Mucosa of rectum (tissue), 2 donors: ENCODE measurements around the gene SFXN2.

Experiments used
- H3K27ac ChIP-seq, 2 donors: one replicate each; pipeline ENCODE4 v1.7.0; 2013; ENCODE audit warnings: inconsistent platforms in 2 of 2, low read depth in 2 of 2, low read length in 2 of 2
- H3K27me3 ChIP-seq, 2 donors: one replicate each; pipeline ENCODE4 v1.7.0; 2013; ENCODE audit warnings: low read length in 2 of 2; ENCODE audit not compliant: control insufficient read depth in 2 of 2, insufficient read depth in 2 of 2
- H3K36me3 ChIP-seq, 2 donors: one replicate each; pipeline ENCODE4 v1.7.0; 2013; ENCODE audit warnings: low read length in 2 of 2; ENCODE audit not compliant: control insufficient read depth in 2 of 2, insufficient read depth in 2 of 2
- H3K4me1 ChIP-seq, 2 donors: one replicate each; pipeline ENCODE4 v1.7.0; 2013; ENCODE audit warnings: low read length in 2 of 2, mild to moderate bottlenecking in 1 of 2; ENCODE audit not compliant: control insufficient read depth in 2 of 2, insufficient read depth in 2 of 2
- H3K4me3 ChIP-seq, 2 donors: one replicate each; pipeline ENCODE4 v1.7.0; 2013; ENCODE audit warnings: low read length in 2 of 2
- H3K9ac ChIP-seq, 2 donors: one replicate each; pipeline ENCODE4 v1.7.0; 2013; ENCODE audit warnings: low read length in 2 of 2, low read depth in 1 of 2, mild to moderate bottlenecking in 1 of 2
- H3K9me3 ChIP-seq, 2 donors: one replicate each; pipeline ENCODE4 v1.7.0; 2013; ENCODE audit warnings: low read length in 2 of 2; ENCODE audit not compliant: control insufficient read depth in 2 of 2
- donor health status: healthy.
- donor health status: Normal muscosa, but diverticular disease.

SFXN2 gene

DNA sequence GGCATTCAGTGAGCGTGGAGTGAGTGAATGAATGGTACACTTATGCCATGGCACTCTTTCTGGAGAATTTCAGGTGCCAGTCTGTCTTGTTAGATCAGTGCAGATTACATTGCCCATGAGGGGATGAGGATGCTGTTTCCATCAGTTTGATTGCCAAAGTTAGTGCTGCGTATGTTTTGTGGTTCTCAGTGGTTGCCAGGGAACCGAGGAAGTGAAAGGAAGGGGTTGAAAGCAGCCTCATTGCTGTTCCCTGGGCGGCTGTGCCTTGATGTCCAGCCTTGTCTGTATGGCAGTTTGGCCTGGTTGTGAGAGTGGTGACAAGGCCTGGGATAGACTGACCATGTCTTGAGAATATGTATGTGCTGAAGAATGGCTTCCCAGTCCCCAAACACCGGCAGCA, 59.5 kb downstream of the SFXN2 start:
- peaks cover 3 to 20% of the 10 kb centered on the region in 2 donors for H3K4me1 ChIP-seq
- H3K27ac ChIP-seq, result peak overlapping the region; percentile 17 to 44
- no peaks in the 10 kb centered on the region for H3K27me3 ChIP-seq
- H3K9ac ChIP-seq, result no peak overlapping the region
- H3K9me3 ChIP-seq, result no peaks in the 10 kb centered on the region
- peaks cover 0 to 2% of the 10 kb centered on the region in 2 donors for H3K36me3 ChIP-seq
- no peak overlapping the region for H3K4me3 ChIP-seq

DNA sequence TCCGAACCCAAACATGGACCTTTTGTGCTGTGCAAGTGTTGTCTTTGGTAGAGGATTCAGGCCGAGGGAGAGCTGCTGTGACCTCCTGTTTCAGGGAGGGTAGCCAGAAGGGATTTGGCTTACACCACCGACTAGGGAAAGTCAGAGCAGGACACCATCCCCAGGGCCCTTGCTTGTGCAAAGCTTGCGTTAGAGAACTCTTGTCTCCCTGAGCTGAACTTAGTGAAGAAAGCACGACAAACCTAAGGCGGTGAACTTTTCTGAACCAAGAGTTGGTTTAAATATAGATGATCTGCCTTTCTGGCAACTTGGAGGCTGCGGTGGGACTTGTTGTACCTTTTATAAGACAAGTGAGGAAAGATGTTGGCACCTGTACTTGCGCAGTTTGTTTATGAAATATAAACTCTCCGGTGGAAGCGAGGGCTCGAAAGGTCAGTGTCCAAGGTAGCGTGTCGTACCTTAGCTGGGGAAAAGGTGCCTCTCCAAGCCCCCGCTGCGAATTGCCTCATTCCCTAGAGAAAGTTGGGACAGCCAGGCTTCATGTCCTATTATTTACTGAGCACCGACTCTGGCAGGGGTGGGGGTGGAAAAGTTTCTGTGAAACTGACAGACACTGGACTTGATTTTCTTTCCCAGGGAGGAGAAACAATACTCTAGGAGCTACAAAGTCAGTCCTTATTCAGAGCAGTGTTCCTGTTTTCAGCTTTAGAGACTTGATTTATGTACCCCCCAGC, 60.9 kb downstream of the SFXN2 start:
- peaks cover 0 to 2% of the 10 kb centered on the region in 2 donors for H3K36me3 ChIP-seq
- peak overlapping the region; percentile 74 to 75 for H3K27ac ChIP-seq
- no peaks in the 10 kb centered on the region for H3K9me3 ChIP-seq
- H3K4me3 ChIP-seq, result peak overlapping the region; percentile 31 to 59
- H3K9ac ChIP-seq, result peak overlapping the region; percentile 5 to 60
- H3K27me3 ChIP-seq, result no peaks in the 10 kb centered on the region
- peaks cover 3 to 20% of the 10 kb centered on the region in 2 donors for H3K4me1 ChIP-seq

DNA sequence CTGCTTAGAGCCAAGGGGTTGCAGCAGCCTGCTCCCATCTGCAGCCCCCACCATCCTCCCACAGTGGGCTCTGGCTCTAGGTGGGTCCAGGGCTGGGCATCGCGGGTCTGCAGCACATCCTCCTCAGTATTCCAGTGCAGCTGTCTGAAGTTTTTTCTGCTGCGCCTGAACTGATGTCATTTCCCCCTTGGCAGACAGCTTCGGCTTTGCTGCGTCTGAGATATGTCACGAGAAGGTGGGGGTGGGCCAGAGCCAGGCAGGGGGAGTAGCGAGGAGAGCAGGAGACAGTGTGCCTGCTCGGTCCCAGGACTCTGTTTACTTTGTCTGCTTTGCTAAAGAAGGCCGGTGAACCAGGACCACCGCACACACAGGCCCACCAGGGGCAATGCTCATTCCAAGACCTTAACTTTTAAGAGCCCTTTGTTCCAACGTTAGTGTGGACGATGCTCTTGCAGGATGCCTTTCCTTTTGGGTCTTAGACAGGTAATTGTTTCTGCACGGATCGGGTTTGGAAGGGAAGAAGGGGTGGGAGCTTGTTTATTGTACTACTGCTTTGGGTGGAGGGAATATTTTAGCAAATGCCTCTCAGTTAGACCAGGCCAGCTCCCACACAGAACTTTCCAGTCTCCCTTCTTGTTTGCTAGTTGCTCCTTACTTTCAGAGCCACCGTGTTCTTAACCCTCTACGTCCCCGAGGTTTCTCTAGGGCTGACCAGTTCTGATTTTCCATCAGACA, 61.7 kb downstream of the SFXN2 start:
- no peaks in the 10 kb centered on the region for H3K27me3 ChIP-seq
- H3K4me1 ChIP-seq, result peaks cover 6 to 20% of the 10 kb centered on the region in 2 donors

GRCh38 chr10:102776779-102777456, 62.5 kb downstream of the SFXN2 start:
- Histone ChIP-seq H3K9me3 (no peaks in the 10 kb centered on the region), H3K36me3 (peaks cover 0 to 6% of the 10 kb centered on the region in 2 donors), H3K27me3 (no peaks in the 10 kb centered on the region), H3K4me3 (peak overlapping the region; percentile 31 to 59), H3K9ac (peak overlapping the region in 1 of 2 donors; percentile 3), H3K27ac (peak overlapping the region; percentile 74 to 75), H3K4me1 (peaks cover 14 to 20% of the 10 kb centered on the region in 2 donors)

More for the DNA sequence above, 61.7 kb downstream of the SFXN2 start:
- H3K9ac ChIP-seq, result peak overlapping the region; percentile 44 to 60
- H3K9me3 ChIP-seq, result no peaks in the 10 kb centered on the region
- H3K27ac ChIP-seq, result peak overlapping the region; percentile 74 to 75
- peak overlapping the region; percentile 31 to 59 for H3K4me3 ChIP-seq
- H3K36me3 ChIP-seq, result peaks cover 0 to 6% of the 10 kb centered on the region in 2 donors

- H3K27me3 ChIP-seq, result no peaks in the 10 kb centered on the region
- no peak overlapping the region for H3K9ac ChIP-seq
- peaks cover 19 to 25% of the 10 kb centered on the region in 2 donors for H3K4me1 ChIP-seq
- H3K27ac ChIP-seq, result peak overlapping the region; percentile 74 to 75
- no peak overlapping the region for H3K4me3 ChIP-seq
- peaks cover 0 to 6% of the 10 kb centered on the region in 2 donors for H3K36me3 ChIP-seq
- H3K9me3 ChIP-seq, result no peaks in the 10 kb centered on the region
Measured at GRCh38 chr10:102777711-102778453, 63.4 kb downstream of the SFXN2 start.

- Histone ChIP-seq H3K9ac (no peak overlapping the region), H3K36me3 (peaks cover 0 to 6% of the 10 kb centered on the region in 2 donors), H3K27me3 (no peaks in the 10 kb centered on the region), H3K27ac (no peak overlapping the region), H3K9me3 (no peaks in the 10 kb centered on the region), H3K4me1 (peaks cover 24 to 32% of the 10 kb centered on the region in 2 donors), H3K4me3 (no peak overlapping the region)
Measured at GRCh38 chr10:102778781-102779180, 64.3 kb downstream of the SFXN2 start.

DNA sequence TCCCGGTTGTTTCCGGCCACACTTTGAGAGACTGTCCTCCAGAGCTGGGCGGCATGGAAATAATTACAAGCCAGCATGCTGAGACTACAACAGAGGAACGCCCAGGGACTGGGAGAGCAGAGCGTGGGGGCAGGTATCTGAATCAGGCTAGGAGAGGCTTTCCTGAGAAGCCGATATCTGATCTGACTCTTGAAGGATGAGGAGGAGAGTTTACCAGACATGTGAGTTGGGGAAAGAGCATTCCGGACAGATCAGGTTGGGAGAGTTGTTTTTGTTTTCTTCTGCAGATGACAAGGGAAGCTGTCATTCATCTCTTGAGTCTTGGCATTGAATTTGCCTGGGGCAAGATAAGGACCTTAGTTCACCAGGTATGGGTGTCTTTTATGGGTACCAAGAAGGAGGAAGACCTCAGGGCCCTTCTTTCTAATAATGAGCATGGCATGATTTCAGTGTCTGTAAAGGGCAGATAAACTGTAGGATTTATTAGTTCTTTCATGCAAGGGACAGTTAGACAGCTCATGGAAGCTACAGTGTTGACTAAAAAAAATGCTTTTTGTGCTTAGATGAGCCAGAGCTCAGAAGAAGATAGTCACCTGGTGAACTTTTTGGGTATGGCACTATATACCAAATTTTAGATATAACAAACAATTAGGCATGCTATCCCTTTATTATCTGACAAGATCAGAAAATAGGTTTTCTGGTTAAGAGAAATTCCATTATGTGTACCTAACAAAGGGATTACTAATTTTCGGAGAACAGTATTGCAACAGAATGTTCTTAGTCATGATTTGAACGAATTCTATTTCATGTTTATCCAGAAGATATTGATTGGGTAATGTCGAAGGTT, 65.5 kb downstream of the SFXN2 start:
- no peaks in the 10 kb centered on the region for H3K9me3 ChIP-seq
- peaks cover 0 to 6% of the 10 kb centered on the region in 2 donors for H3K36me3 ChIP-seq
- peaks cover 24 to 26% of the 10 kb centered on the region in 2 donors for H3K4me1 ChIP-seq
- no peak overlapping the region for H3K4me3 ChIP-seq
- no peak overlapping the region for H3K27ac ChIP-seq
- H3K9ac ChIP-seq, result no peak overlapping the region
- H3K27me3 ChIP-seq, result no peaks in the 10 kb centered on the region

- no peaks in the 10 kb centered on the region for H3K9me3 ChIP-seq
- H3K27ac ChIP-seq, result no peak overlapping the region
- no peak overlapping the region for H3K9ac ChIP-seq
- H3K27me3 ChIP-seq, result no peaks in the 10 kb centered on the region
- peaks cover 23 to 24% of the 10 kb centered on the region in 2 donors for H3K4me1 ChIP-seq
- H3K36me3 ChIP-seq, result peaks cover 0 to 6% of the 10 kb centered on the region in 2 donors
- H3K4me3 ChIP-seq, result no peak overlapping the region
Measured at GRCh38 chr10:102780527-102780808, 66.0 kb downstream of the SFXN2 start.
